Ishikawa (cell line): ENCODE results near the gene SLC39A2.

Experiments used
- CEBPB ChIP-seq: IDR thresholded peaks from 2 replicates; pipeline ENCODE4 v1.6.1; 2012
- CREB1 ChIP-seq: IDR thresholded peaks from 2 replicates; pipeline ENCODE4 v1.6.1; 2012; ENCODE audit warnings: low read depth
- EGR1 ChIP-seq: IDR thresholded peaks from 2 replicates; pipeline ENCODE4 v1.6.1; 2012
- EP300 ChIP-seq: IDR thresholded peaks from 2 replicates; pipeline ENCODE4 v1.6.1; 2012; ENCODE audit warnings: borderline replicate concordance
- RAD21 ChIP-seq: IDR thresholded peaks from 2 replicates; pipeline ENCODE4 v1.6.1; 2012; ENCODE audit warnings: low read depth
- TAF1 ChIP-seq: IDR thresholded peaks from 2 replicates; pipeline ENCODE4 v1.6.1; 2012; ENCODE audit warnings: low read depth, mild to moderate bottlenecking
- TCF12 ChIP-seq: IDR thresholded peaks from 2 replicates; pipeline ENCODE4 v1.6.1; 2012; ENCODE audit warnings: low read depth
- YY1 ChIP-seq: IDR thresholded peaks from 2 replicates; pipeline ENCODE4 v1.6.1; 2012; ENCODE audit warnings: low read depth
- ZBTB7A ChIP-seq: IDR thresholded peaks from 2 replicates; pipeline ENCODE4 v1.6.1; 2012; ENCODE audit warnings: low read depth
- TF ChIP-seq, protein P1 (sequence below): IDR thresholded peaks from 2 replicates; pipeline ENCODE4 v1.6.1; 2012
- TF ChIP-seq, protein P2 (sequence below): IDR thresholded peaks from 2 replicates; pipeline ENCODE4 v1.6.1; 2012; ENCODE audit warnings: low read depth, mild to moderate bottlenecking

DNA sequence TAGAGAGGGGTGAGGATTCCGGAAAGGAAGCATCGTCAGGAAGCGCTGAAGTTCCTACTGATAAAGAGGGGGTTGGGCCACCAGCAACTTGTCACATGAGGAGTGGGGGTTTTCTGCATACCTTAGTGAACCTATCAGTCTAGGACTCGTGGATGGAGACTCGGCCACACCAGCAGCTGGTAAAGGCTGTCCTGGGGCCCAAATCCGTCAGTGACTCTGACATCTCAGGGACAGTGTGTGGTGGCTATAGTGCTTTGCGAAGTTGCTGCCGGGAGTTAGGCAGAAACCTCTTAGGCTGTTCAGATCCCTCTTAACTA is 27.4 kb upstream of the SLC39A2 start:
- TF ChIP-seq, protein P1, sequence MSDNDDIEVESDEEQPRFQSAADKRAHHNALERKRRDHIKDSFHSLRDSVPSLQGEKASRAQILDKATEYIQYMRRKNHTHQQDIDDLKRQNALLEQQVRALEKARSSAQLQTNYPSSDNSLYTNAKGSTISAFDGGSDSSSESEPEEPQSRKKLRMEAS = no peak
- TF ChIP-seq YY1 (no peak), TCF12 (no peak), EP300 (no peak), ZBTB7A (no peak), RAD21 (no peak), TAF1 (no peak), CEBPB (no peak), EGR1 (no peak), CREB1 (no peak)
- TF ChIP-seq, protein P2, sequence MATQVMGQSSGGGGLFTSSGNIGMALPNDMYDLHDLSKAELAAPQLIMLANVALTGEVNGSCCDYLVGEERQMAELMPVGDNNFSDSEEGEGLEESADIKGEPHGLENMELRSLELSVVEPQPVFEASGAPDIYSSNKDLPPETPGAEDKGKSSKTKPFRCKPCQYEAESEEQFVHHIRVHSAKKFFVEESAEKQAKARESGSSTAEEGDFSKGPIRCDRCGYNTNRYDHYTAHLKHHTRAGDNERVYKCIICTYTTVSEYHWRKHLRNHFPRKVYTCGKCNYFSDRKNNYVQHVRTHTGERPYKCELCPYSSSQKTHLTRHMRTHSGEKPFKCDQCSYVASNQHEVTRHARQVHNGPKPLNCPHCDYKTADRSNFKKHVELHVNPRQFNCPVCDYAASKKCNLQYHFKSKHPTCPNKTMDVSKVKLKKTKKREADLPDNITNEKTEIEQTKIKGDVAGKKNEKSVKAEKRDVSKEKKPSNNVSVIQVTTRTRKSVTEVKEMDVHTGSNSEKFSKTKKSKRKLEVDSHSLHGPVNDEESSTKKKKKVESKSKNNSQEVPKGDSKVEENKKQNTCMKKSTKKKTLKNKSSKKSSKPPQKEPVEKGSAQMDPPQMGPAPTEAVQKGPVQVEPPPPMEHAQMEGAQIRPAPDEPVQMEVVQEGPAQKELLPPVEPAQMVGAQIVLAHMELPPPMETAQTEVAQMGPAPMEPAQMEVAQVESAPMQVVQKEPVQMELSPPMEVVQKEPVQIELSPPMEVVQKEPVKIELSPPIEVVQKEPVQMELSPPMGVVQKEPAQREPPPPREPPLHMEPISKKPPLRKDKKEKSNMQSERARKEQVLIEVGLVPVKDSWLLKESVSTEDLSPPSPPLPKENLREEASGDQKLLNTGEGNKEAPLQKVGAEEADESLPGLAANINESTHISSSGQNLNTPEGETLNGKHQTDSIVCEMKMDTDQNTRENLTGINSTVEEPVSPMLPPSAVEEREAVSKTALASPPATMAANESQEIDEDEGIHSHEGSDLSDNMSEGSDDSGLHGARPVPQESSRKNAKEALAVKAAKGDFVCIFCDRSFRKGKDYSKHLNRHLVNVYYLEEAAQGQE = no peak
